HG02759 (cell line): ENCODE measurements around the gene GARRE1.
"Not testable (repeated sequence)": the region's sequence is repeated elsewhere in the genome, so short reads cannot be mapped to it uniquely, and the experiment has no call there.

Experiments used
- ATAC-seq: cut with Tn5 transposase; IDR thresholded peaks from one replicate; pipeline ENCODE4 v1.9.1; 2021; ENCODE audit warnings: mild to moderate bottlenecking, moderate library complexity; ENCODE audit not compliant: unreplicated experiment

Gene GARRE1

GRCh38 chr19:34254046-34254697 lies at the start of gene GARRE1:
Gene GARRE1 (plus strand): TSS chr19:34254554. CDS start chr19:34300474, 45,920 bp downstream.
- ATAC-seq, result peak; percentile 91

DNA sequence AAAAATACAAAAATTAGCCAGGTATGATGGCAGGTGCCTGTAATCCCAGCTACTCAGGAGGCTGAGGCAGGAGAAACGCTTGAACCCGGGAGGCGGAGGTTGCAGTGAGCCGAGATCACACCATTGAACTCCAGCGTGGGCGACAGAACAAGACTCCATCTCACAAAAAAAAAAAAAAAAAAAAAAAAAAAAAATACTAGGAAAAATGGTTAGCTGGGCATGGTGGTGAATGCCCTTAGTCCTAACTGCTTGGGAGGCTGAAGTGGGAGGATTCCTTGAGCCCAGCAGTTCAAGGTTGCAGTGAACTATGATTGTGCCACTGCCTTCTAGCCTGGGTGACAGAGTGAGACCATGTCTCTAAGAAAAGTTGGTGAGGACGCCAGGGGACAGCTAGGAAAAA lies 49.0 kb upstream of the GARRE1 start:
- not testable (repeated sequence) for ATAC-seq

DNA sequence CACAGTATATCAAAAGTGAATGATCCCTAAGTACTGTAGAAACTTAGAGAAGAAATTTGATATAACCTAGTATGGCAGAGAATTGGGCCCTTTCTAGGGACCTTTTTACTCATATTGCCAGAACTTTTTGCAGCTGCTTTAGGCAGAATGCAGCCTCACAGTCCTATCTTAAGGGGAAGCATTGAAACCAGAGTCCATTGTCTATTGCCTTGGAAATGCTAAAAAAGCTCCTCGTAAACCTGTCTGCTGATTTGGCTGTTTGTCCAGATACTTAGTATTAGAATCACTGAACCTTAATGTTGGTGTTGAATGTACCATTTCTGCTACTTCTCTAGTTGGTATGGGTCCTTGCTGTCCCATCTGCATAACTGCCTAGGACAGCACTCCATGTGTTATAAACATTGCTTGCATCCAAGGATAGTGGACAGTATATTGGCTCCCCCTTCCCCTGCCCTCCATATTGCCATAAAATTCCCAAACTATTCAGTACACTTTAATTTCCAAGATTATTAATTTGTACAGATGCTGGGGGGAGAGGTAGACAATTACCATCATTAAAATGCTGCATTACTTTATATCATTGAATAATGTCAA lies 46.0 kb upstream of the GARRE1 start:
- no peak for ATAC-seq

DNA sequence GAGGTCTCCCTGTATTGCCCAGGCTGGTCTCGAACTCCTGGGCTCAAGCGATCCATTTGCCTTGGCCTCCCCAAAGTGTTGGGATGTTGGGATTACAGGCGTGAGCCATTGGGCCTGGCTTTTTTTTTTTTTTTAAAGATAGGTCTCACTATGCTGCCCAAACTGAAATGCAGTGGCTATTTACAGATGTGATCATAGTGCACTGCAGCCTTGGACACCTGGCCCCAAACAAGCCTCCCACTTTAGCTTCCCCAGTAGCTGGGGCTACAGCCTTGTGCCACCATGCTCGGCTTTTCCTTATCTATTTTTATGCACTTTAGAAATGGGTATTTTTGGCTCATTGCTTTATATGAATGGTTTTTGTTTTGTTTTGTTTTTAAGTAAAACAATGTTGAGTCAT lies 44.6 kb upstream of the GARRE1 start:
- no peak for ATAC-seq

DNA sequence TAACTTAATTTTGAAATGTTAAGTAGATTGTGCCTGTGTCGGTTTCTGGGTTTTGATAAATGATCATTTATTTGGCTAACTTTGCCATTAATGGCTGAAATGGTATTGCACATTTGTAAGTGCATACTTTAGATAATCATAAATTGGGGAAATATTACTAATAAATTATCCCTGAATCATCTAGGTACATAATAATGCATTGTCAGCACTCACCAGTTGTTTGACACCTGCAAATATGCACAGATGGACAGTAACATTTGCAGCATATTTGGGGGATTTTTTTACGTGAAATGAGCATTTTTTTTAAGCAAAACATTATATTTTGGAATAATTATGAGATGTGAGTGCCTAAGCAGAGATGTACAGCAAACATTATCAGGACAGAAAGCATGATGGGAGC lies 41.1 kb upstream of the GARRE1 start:
- ATAC-seq, result no peak

GRCh38 chr19:34214040-34214439 lies 40.3 kb upstream of the GARRE1 start:
- no peak for ATAC-seq

DNA sequence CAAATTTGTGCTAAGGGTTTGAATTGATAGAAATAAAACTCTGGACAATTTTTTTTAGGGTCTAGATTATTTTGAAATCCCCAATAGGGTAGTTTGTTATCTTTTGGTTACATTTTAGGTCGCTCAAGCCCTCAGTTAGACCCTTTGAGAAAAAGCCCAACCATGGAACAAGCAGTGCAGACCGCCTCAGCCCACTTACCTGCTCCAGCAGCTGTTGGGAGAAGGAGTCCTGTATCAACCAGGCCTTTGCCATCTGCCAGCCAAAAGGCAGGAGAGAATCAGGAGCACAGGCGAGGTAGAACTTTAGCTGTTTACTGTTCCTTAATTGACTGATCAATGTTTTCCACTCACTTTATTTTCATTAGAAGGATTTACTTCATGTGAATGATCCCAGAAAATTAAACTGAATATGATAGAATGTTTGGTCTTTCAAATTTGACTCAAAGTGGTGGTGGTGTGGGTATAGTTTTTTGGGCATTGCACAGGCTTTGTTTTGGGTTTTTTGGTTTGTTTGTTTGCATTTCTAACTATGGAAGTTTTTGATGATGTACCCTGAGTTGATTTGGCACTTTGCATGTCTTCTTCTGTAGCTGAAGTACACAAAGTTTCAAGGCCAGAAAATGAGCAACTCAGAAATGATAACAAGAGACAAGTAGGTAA lies 39.2 kb upstream of the GARRE1 start:
- no peak for ATAC-seq

GRCh38 chr19:34215666-34216038 lies 38.7 kb upstream of the GARRE1 start:
- ATAC-seq, result no peak

DNA sequence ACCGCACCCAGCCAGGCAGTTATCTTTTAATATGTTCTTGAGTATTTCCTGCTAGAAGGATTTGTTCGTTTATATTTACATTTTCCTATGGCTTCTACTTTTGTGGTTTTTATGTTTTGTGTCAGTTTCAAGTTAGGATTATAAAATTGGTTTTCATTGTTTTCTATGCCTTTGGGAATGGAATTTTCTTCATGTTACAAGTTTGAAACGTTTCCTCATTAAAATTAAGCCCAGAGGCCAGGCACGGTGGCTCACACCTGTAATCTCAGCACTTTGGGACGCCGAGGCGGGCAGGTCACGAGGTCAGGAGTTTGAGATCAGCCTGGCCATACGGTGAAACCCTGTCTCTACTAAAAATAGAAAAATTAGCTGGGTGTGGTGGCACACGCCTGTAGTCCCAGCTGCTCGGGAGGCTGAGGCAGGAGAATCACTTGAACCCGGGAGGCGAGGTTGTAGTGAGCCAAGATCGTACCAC lies 37.6 kb upstream of the GARRE1 start:
- not testable (repeated sequence) for ATAC-seq

- peak; percentile 74 for ATAC-seq
Observed at GRCh38 chr19:34217952-34218817, 36.2 kb upstream of the GARRE1 start.

- no peak for ATAC-seq
Observed at GRCh38 chr19:34218818-34219164, 35.6 kb upstream of the GARRE1 start.

DNA sequence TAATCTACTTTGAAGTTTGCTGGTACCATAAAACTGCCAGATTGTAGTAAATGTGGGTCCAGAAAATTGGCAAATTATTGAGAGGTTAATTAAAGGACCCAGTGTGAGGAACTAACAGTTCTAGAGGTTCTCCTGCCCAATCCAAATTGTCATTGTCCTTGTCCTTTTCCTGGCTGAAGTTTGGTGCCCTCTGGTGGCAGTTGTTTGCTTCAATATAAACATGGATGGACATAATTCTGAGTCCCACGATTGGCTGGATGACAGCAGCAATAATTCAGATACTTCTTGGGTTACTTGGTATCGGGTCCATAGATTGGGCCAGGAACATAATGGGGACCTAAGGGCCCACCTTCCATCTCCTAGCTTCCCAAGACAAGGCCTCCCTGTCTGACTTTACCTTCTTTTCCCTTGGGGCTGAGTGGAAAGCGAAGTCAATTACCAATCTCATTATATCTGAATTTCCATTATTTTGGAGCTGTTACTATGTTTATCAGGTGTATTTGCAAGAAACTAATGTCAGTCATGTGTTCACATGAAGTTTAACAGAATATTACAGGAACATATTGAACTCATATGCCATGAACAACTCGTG lies 33.8 kb upstream of the GARRE1 start:
- ATAC-seq, result no peak

DNA sequence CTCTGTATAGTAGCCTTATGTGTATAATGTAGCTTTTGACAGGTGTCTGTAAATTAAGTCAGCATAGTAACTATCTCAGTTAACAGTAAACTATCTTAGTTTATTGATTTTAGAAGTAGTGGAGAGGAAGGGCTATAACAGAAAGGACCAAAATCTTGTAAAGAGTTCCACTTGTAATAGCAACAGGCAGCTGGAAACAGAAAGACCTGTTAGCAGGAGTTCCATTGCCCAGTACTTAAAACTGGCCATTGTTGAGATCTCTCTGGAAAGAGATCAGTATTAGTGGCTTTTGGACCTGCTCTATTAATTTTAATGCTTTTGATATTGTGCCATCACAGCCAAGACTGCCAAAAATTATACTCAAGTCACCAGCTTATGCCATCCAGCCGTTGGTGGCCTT lies 32.0 kb upstream of the GARRE1 start:
- no peak for ATAC-seq

GRCh38 chr19:34224996-34225658 lies 29.2 kb upstream of the GARRE1 start:
- ATAC-seq, result no peak

DNA sequence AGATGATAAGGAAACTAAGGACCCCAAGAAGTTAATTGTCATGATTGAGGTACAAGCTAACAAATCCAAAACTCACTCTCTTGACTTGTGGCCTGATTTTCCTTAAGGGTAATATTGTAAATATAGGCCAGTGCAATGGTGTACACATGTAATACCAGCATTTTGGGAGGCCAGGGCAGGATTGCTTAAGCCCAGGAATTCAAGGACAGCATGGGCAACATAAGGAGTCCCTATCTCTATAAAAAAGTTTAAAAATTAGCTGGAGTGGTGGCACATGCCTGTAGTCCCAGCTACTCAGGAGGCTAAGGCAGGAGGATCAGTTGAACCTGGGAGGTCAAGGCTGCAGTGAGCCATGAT lies 28.7 kb upstream of the GARRE1 start:
- no peak for ATAC-seq

GRCh38 chr19:34226036-34226435 lies 28.3 kb upstream of the GARRE1 start:
- ATAC-seq, result no peak

DNA sequence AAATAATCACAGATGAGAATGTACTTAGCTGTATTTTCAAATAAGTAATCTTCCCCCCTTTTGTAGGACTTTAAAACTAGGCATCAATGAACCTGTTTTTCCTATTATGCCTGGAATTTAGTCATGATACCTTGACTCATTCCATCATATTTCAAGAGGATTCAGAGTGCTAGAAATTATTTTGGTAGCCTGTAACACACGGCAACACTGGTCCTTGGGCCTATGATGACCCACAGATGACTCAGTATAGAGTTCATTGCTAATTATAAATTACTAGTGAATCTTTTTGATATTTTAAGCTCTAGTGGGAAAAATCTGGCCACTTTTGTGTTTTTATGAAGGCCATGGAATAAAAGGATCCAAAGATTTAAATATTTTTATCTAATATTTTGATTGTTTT lies 26.0 kb upstream of the GARRE1 start:
- no peak for ATAC-seq

- no peak for ATAC-seq
Observed at GRCh38 chr19:34228762-34229161, 25.6 kb upstream of the GARRE1 start.

DNA sequence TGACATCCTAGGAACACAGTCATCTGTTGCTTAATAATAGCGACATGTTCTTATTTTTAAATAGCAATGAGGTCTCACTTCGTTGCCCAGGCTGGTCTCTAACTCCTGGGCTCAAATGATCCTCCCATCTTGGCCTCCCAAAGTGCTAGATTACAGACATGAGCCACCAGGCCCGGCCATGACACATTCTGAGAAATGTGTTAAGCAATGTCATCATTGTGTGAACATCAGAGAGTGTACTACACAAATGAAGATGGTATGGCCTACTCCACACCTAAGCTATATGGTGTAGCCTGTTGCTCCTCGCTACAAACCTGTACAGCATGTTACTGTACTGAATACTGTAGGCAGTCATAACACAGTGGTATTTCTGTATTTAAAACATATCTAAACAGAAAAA lies 24.6 kb upstream of the GARRE1 start:
- no peak for ATAC-seq

- ATAC-seq, result no peak
Observed at GRCh38 chr19:34230820-34231219, 23.5 kb upstream of the GARRE1 start.

DNA sequence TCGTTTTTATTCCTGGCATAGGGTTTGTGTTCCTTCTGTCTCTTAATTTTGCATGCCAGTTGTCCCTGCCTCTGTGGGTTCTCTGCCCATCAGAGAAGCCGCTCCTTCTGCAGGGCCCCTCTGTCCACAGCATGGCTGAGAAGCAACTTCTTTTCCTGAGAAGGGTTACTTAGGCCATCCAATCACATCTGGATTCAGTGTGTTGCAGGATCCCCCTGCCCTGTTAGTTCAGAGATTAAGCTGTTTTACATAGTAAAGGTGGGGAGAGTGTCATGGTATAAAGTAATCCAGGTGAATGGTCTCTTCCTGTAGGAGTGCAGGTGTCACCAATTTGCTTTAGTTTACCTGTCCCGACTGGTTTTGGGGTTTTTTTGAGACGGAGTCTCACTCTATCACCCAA lies 22.9 kb upstream of the GARRE1 start:
- ATAC-seq, result no peak
